ENCODE results near the gene C19orf38. TPM values are rescaled to one million over a fixed set of nuclear protein-coding genes. Genes with fewer than 3 reads are reported as not detected.

The C19orf38 gene
- total and polyA plus RNA-seq, 2 experiments from 2014 or later, result 0.45 TPM; not detected in 1

GRCh38 chr19:10800488-10800887, 47.7 kb upstream of the C19orf38 start:
- Histone ChIP-seq H3K36me3 (ENCODE audit: insufficient read depth) (peaks cover under 1% of the 10 kb centered on the region; the same call in 1 of the 2 replicates), H3K4me3 (no peak overlapping the region), H3K9me2 (ENCODE audit: insufficient read depth) (no peaks in the 10 kb centered on the region), H3K4me1 (ENCODE audit: insufficient read depth) (no peaks in the 10 kb centered on the region), H3K27ac (ENCODE audit: low read depth) (no peak overlapping the region), H4K20me1 (replicated peaks; ENCODE audit: insufficient read depth) (no peaks in the 10 kb centered on the region; the same call in 1 of the 2 replicates), H3K79me2 (replicated peaks; ENCODE audit: insufficient read depth) (no peaks in the 10 kb centered on the region), H3K27me3 (ENCODE audit: insufficient read depth) (no peaks in the 10 kb centered on the region), H3F3A (replicated peaks; ENCODE audit: low read depth) (no peaks in the 10 kb centered on the region), H3K4me2 (no peak overlapping the region), H2AFZ (no peak overlapping the region)
- TF ChIP-seq STAT1 (IDR thresholded peaks at IDR 0.05; ENCODE audit: unreplicated experiment) (no peak), ZNF114 (CRISPR knock-in tag; IDR thresholded peaks at IDR 0.05) (no peak), REST (IDR thresholded peaks at IDR 0.05; ENCODE audit: unreplicated experiment) (no peak), POLR2AphosphoS5 (IDR thresholded peaks at IDR 0.05; ENCODE audit: low read depth) (no peak), JUNB (IDR thresholded peaks at IDR 0.05; ENCODE audit: unreplicated experiment) (no peak), EZH2 (IDR thresholded peaks at IDR 0.05; ENCODE audit: low read depth, unreplicated experiment) (no peak), ETS1 (IDR thresholded peaks at IDR 0.05) (no peak)
- Mint-ChIP-seq H3K36me3 (ENCODE audit: low read depth) (peaks cover 38% of the 10 kb centered on the region), H3K4me1 (no peaks in the 10 kb centered on the region), H3K27ac (no peak overlapping the region), H3K27me3 (ENCODE audit: insufficient read depth, low read depth, poor library complexity) (peaks cover 2% of the 10 kb centered on the region), H3K9me3 (no peaks in the 10 kb centered on the region), H3K4me3 (no peak overlapping the region)
- DNase-seq (ENCODE audit: low spot score) (no peak), ATAC-seq (no peak)

- H3K4me1 Mint-ChIP-seq, result no peaks in the 10 kb centered on the region
- no peaks in the 10 kb centered on the region for H3K4me1 ChIP-seq (ENCODE audit: insufficient read depth)
- H3K36me3 Mint-ChIP-seq (ENCODE audit: low read depth), result peaks cover 37% of the 10 kb centered on the region
- ATAC-seq (no peak), DNase-seq (ENCODE audit: low spot score) (no peak)
- H3K4me3 Mint-ChIP-seq, result no peak overlapping the region
- H3K79me2 ChIP-seq (replicated peaks; ENCODE audit: insufficient read depth), result no peaks in the 10 kb centered on the region
- H2AFZ ChIP-seq, result no peak overlapping the region
- no peaks in the 10 kb centered on the region; the same call in 1 of the 2 replicates for H3K36me3 ChIP-seq (ENCODE audit: insufficient read depth)
- no peak overlapping the region for H3K4me3 ChIP-seq
- no peak overlapping the region for H3K27ac Mint-ChIP-seq
- no peaks in the 10 kb centered on the region for H3F3A ChIP-seq (replicated peaks; ENCODE audit: low read depth)
- H4K20me1 ChIP-seq (replicated peaks; ENCODE audit: insufficient read depth), result no peaks in the 10 kb centered on the region
- no peak for TF ChIP-seq STAT1 (IDR thresholded peaks at IDR 0.05; ENCODE audit: unreplicated experiment)
- TF ChIP-seq JUNB (IDR thresholded peaks at IDR 0.05; ENCODE audit: unreplicated experiment), result no peak
- no peaks in the 10 kb centered on the region for H3K27me3 ChIP-seq (ENCODE audit: insufficient read depth)
- H3K9me2 ChIP-seq (ENCODE audit: insufficient read depth), result no peaks in the 10 kb centered on the region
- no peak overlapping the region for H3K4me2 ChIP-seq
- no peaks in the 10 kb centered on the region for H3K9me3 Mint-ChIP-seq
- H3K27me3 Mint-ChIP-seq (ENCODE audit: insufficient read depth, low read depth, poor library complexity), result peaks cover 5% of the 10 kb centered on the region
- H3K27ac ChIP-seq (ENCODE audit: low read depth), result no peak overlapping the region
Measured at GRCh38 chr19:10802479-10802878, 45.7 kb upstream of the C19orf38 start.
